Measurements from ENCODE around the gene SHROOM3.

DNA sequence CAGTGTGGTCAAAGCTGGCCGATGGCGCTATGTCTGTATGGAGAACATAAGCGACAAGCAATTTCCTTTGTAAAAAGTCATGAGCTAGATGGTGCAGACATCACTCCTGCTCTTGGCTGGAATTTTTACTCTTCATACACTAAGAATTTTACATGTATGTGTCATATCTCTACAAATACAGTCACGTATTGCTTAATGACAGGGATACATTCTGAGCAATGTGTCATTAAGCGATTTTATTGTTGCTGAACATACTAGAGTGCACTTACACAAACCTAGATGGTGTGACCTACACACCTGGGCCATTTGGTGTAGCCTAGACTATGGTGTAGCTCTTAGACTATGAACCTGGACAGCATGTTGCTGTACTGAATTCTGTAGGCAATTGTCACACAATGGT lies 277.5 kb downstream of the SHROOM3 start:
- no peak for TF ChIP-seq YY1 (IDR thresholded peaks at IDR 0.05; ENCODE audit: low read depth)
- TF ChIP-seq FOXM1 (IDR thresholded peaks at IDR 0.05; ENCODE audit: borderline replicate concordance, low read depth): no peak
- TF ChIP-seq CEBPB (IDR thresholded peaks at IDR 0.05): no peak

All from Ishikawa (cell line).